KMS-11 (cell line): ENCODE measurements around the gene ATP6V1F.

Experiments used
- H2AFZ ChIP-seq: fragments of 200-600 bp; sonication (generic); 2 replicates; pipeline ENCODE4 v1.6.1; 2016; ENCODE audit warnings: antibody characterized with exemption, mixed run types, low read depth
- H3K27ac ChIP-seq: fragments of 200-600 bp; sonication (generic); 2 replicates; pipeline ENCODE4 v1.6.1; 2016; ENCODE audit warnings: mild to moderate bottlenecking, mixed run types
- H3K27me3 ChIP-seq: fragments of 200-600 bp; sonication (generic); 2 replicates; pipeline ENCODE4 v1.6.1; 2017; ENCODE audit warnings: mild to moderate bottlenecking, low read depth, mixed run types, moderate library complexity; ENCODE audit not compliant: insufficient read depth
- H3K36me3 ChIP-seq: fragments of 200-600 bp; sonication (generic); 2 replicates; pipeline ENCODE4 v1.6.1; 2017; ENCODE audit warnings: mild to moderate bottlenecking, mixed run types; ENCODE audit not compliant: insufficient read depth
- H3K4me1 ChIP-seq: fragments of 200-600 bp; sonication (generic); 2 replicates; pipeline ENCODE4 v1.6.1; 2016; ENCODE audit warnings: mild to moderate bottlenecking, low read depth, mixed run types; ENCODE audit not compliant: poor library complexity, severe bottlenecking
- H3K4me2 ChIP-seq: fragments of 200-600 bp; sonication (generic); 2 replicates; pipeline ENCODE4 v1.7.0; 2016; ENCODE audit warnings: mild to moderate bottlenecking, mixed run types
- H3K4me3 ChIP-seq: fragments of 200-600 bp; sonication (generic); IDR thresholded peaks from 2 replicates; pipeline ENCODE4 v1.6.1; 2017; ENCODE audit warnings: low read depth, low read length, mixed read lengths; ENCODE audit not compliant: insufficient read depth
- H3K79me2 ChIP-seq: fragments of 200-600 bp; sonication (generic); 2 replicates; pipeline ENCODE4 v1.6.1; 2016; ENCODE audit warnings: low read depth, mixed run types; ENCODE audit not compliant: insufficient read depth
- H3K9ac ChIP-seq: fragments of 200-600 bp; sonication (generic); 2 replicates; pipeline ENCODE4 v1.6.1; 2016; ENCODE audit warnings: mild to moderate bottlenecking, mixed run types
- H4K20me1 ChIP-seq: fragments of 200-600 bp; sonication (generic); 2 replicates; pipeline ENCODE4 v1.6.1; 2016; ENCODE audit warnings: mild to moderate bottlenecking, mixed run types; ENCODE audit not compliant: insufficient read depth
- TF ChIP-seq, protein P1 (sequence below): fragments of 200-600 bp; sonication (generic); conservative IDR thresholded peaks from 2 replicates; pipeline ENCODE4 v1.6.1; 2017; ENCODE audit warnings: low read depth, mild to moderate bottlenecking, antibody characterized with exemption, low read length, moderate library complexity, mixed read lengths

ATP6V1F gene

DNA sequence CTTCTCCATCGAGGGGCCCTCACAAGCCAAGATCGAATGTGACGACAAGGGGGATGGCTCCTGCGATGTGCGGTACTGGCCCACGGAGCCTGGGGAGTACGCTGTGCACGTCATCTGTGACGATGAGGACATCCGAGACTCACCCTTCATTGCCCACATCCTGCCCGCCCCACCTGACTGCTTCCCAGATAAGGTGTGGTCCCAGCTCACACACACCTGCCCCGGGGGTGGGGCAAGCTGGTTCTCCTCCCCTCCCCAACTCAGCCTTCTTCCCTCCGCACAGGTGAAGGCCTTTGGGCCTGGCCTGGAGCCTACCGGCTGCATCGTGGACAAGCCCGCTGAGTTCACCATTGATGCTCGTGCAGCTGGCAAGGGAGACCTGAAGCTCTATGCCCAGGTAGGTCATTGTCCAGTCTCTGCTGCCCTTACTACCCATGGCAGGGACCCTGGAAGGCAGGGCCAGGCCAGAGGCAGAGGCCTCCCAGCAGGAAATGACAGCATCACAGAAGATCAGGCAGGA, 21.4 kb upstream of the ATP6V1F start:
- Histone ChIP-seq H2AFZ (no peak overlapping the region), H3K27me3 (no peaks in the 10 kb centered on the region; the same call in 1 of the 2 replicates), H4K20me1 (no peaks in the 10 kb centered on the region), H3K27ac (no peak overlapping the region), H3K4me3 (no peak overlapping the region), H3K4me2 (no peak overlapping the region), H3K79me2 (no peaks in the 10 kb centered on the region), H3K9ac (no peak overlapping the region), H3K4me1 (peaks cover 7% of the 10 kb centered on the region), H3K36me3 (no peaks in the 10 kb centered on the region)
- TF ChIP-seq, protein P1, sequence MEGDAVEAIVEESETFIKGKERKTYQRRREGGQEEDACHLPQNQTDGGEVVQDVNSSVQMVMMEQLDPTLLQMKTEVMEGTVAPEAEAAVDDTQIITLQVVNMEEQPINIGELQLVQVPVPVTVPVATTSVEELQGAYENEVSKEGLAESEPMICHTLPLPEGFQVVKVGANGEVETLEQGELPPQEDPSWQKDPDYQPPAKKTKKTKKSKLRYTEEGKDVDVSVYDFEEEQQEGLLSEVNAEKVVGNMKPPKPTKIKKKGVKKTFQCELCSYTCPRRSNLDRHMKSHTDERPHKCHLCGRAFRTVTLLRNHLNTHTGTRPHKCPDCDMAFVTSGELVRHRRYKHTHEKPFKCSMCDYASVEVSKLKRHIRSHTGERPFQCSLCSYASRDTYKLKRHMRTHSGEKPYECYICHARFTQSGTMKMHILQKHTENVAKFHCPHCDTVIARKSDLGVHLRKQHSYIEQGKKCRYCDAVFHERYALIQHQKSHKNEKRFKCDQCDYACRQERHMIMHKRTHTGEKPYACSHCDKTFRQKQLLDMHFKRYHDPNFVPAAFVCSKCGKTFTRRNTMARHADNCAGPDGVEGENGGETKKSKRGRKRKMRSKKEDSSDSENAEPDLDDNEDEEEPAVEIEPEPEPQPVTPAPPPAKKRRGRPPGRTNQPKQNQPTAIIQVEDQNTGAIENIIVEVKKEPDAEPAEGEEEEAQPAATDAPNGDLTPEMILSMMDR: no peak

DNA sequence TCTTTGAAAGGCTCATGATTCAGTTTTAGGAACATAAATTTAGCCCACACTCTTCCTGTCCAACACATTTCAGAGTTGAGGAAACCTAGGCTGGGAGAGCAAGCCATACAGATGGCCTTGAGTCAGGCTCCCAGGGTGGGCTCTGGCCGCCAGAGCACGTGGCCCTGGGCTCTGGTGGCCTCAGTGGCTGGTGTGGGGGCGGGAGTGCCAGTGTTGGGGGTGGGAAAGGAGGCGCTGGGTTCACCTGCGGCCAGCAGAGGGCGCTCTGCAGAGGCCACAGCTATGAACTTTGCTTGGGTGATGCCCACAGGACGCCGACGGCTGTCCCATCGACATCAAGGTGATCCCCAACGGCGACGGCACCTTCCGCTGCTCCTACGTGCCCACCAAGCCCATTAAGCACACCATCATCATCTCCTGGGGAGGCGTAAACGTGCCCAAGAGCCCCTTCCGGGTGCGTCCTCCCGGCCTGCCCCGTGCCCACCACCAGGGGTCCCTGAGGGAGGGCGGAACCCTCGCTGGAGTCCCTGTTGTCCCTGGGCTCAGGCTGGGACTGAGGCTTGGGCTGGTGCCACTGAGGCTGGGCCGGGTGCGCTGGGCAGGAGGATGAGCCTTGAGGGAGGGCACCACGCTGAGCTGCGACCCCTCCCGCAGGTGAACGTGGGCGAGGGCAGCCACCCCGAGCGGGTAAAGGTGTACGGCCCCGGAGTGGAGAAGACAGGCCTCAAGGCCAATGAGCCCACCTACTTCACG, 20.6 kb upstream of the ATP6V1F start:
- H3K4me3 ChIP-seq: no peak overlapping the region
- H2AFZ ChIP-seq: peak overlapping the region; percentile 48; the same call in 1 of the 2 replicates
- H3K27ac ChIP-seq: no peak overlapping the region
- H3K9ac ChIP-seq: no peak overlapping the region
- no peaks in the 10 kb centered on the region for H4K20me1 ChIP-seq
- H3K27me3 ChIP-seq: no peaks in the 10 kb centered on the region; the same call in 1 of the 2 replicates
- H3K4me2 ChIP-seq: no peak overlapping the region
- H3K79me2 ChIP-seq: no peaks in the 10 kb centered on the region
- no peaks in the 10 kb centered on the region for H3K36me3 ChIP-seq
- TF ChIP-seq, protein P1: peak; percentile 84
- H3K4me1 ChIP-seq: peaks cover 7% of the 10 kb centered on the region

DNA sequence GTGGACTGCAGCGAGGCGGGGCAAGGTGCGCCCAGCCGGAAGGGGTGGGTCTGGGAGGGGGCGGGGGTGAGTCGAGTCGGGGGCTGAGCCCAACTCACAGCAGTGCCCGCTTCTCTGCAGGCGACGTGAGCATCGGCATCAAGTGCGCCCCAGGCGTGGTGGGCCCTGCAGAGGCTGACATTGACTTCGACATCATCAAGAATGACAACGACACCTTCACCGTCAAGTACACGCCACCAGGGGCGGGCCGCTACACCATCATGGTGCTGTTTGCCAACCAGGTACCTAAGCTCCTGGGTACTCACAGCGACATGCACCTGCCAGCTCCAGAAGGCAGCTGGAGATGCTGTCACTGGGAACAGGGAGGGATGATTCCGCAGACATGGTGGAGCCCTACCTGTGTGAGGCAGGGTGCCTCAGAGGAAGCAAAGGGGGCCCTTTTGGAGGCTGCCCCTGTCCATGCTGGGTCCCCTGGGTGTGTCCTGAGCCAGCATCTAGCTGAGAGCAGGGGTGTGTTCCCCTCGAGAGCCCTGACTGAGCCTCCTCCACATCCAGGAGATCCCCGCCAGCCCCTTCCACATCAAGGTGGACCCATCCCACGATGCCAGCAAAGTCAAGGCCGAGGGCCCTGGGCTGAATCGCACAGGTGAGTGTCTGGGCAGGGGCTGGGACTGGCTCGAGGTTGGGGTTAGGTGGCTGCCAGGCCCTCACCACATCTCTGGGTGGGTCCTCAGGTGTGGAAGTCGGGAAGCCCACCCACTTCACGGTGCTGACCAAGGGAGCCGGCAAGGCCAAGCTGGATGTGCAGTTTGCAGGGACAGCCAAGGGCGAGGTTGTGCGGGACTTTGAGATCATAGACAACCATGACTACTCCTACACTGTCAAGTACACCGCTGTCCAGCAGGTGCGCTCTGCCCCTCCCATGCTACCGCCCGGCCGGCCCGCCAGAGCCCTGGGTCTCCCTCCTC, 19.7 kb upstream of the ATP6V1F start:
- TF ChIP-seq, protein P1: no peak
- Histone ChIP-seq H3K27ac (no peak overlapping the region), H3K27me3 (no peaks in the 10 kb centered on the region; the same call in 1 of the 2 replicates), H3K4me1 (peaks cover 7% of the 10 kb centered on the region), H2AFZ (no peak overlapping the region), H3K36me3 (no peaks in the 10 kb centered on the region), H3K4me3 (no peak overlapping the region), H3K79me2 (no peaks in the 10 kb centered on the region), H4K20me1 (no peaks in the 10 kb centered on the region), H3K9ac (no peak overlapping the region), H3K4me2 (no peak overlapping the region)

DNA sequence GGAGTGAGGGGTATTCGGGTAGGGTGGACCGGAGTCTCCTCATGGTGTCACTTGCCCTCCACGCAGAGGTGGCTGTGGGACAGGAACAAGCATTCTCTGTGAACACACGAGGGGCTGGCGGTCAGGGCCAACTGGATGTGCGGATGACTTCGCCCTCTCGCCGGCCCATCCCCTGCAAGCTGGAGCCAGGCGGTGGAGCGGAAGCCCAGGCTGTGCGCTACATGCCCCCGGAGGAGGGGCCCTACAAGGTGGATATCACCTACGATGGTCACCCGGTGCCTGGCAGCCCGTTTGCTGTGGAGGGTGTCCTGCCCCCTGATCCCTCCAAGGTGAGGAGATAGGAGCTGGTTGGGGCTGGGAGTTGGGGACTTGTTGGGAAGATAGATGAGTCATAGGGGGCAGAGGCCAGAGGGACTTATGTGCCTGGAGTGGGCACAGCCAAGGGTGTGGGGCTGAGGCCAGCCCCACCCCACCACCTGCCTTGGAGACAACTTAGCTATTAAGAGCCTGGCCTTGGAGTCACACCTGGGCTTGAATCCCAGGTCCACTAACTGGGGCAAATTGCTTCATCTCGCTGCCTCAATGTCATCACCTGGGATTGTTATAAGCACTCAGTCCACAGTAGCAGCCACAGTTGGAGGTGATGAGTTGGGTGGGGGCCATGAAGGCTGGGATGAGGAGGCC, 18.6 kb upstream of the ATP6V1F start:
- Histone ChIP-seq H2AFZ (no peak overlapping the region), H4K20me1 (no peaks in the 10 kb centered on the region)
- TF ChIP-seq, protein P1: no peak

More for the DNA sequence above, 18.6 kb upstream of the ATP6V1F start:
- no peak overlapping the region for H3K27ac ChIP-seq
- H3K4me2 ChIP-seq: no peak overlapping the region
- H3K4me3 ChIP-seq: no peak overlapping the region
- H3K36me3 ChIP-seq: no peaks in the 10 kb centered on the region
- no peak overlapping the region for H3K9ac ChIP-seq
- peaks cover 7% of the 10 kb centered on the region for H3K4me1 ChIP-seq
- no peaks in the 10 kb centered on the region for H3K79me2 ChIP-seq
- H3K27me3 ChIP-seq: no peaks in the 10 kb centered on the region; the same call in 1 of the 2 replicates
